T-helper 9 cell (primary cell): ENCODE measurements around the gene WAPL.
"Not testable (repeated sequence)": the region's sequence is repeated elsewhere in the genome, so short reads cannot be mapped to it uniquely, and the experiment has no call there.

Experiments used
- DNase-seq: peaks from one replicate; pipeline ENCODE4 v3.0.0-alpha.2; 2020
- total RNA-seq, 2 donors: gene quantifications; one replicate each; lab custom pipeline; 2026; lab: John Stamatoyannopoulos, UW

The WAPL gene, protein sequence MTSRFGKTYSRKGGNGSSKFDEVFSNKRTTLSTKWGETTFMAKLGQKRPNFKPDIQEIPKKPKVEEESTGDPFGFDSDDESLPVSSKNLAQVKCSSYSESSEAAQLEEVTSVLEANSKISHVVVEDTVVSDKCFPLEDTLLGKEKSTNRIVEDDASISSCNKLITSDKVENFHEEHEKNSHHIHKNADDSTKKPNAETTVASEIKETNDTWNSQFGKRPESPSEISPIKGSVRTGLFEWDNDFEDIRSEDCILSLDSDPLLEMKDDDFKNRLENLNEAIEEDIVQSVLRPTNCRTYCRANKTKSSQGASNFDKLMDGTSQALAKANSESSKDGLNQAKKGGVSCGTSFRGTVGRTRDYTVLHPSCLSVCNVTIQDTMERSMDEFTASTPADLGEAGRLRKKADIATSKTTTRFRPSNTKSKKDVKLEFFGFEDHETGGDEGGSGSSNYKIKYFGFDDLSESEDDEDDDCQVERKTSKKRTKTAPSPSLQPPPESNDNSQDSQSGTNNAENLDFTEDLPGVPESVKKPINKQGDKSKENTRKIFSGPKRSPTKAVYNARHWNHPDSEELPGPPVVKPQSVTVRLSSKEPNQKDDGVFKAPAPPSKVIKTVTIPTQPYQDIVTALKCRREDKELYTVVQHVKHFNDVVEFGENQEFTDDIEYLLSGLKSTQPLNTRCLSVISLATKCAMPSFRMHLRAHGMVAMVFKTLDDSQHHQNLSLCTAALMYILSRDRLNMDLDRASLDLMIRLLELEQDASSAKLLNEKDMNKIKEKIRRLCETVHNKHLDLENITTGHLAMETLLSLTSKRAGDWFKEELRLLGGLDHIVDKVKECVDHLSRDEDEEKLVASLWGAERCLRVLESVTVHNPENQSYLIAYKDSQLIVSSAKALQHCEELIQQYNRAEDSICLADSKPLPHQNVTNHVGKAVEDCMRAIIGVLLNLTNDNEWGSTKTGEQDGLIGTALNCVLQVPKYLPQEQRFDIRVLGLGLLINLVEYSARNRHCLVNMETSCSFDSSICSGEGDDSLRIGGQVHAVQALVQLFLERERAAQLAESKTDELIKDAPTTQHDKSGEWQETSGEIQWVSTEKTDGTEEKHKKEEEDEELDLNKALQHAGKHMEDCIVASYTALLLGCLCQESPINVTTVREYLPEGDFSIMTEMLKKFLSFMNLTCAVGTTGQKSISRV (N-terminal part only)
- 157 to 255 reads per million in 2 donors for total RNA-seq

DNA sequence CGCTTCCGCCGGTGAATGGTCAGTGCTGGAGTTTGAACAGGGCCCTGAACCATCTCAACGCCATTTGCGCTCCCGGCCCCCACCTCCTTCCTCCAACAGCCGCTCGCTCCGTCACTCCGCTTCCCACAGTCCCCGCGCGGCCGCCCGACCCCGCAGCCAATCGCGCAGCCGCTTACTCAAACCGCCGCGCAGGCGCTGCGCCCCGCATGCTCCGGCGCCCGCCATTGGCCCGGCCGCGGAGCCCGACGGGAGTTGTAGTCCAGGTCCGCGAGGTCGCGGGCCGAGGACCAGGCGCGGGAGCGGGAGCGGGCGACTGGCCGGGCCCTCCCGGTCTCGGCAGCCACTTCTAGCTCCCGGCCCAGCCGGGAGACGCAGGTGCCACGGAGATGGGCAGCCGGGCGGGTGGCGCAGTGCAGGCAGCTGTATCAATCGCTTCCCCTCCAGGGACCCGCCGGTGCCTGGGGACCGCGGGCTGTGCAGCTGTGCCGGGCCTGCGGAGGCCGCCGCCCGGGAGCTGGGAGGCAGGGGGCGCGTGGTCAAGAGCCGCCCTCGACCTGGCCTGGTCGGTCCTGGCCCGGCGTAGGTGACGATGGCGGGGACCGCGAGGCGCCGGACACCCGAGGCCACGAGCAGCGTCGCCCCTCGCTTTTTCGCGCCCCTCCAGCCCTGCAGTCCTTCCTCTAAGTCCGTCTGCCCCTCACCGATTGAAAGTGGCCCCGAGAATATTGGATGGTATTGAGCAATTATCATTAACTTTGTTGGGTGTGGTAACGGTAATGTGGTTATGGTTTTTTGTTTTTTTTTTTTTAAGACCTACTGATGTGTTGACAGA, at the start of gene WAPL:
Gene WAPL, minus strand, starts transcription at position 115 of the 832 bp plus-strand sequence. CDS start 3,723 bp downstream, outside the sequence.
- DNase-seq, result peak; percentile 95

- no peak for DNase-seq
Observed at GRCh38 chr10:86569335-86569734, 47.7 kb upstream of the WAPL start.

GRCh38 chr10:86566518-86566917, 44.9 kb upstream of the WAPL start:
- DNase-seq, result not testable (repeated sequence)

- not testable (repeated sequence) for DNase-seq
Observed at GRCh38 chr10:86563338-86563737, 41.7 kb upstream of the WAPL start.

DNA sequence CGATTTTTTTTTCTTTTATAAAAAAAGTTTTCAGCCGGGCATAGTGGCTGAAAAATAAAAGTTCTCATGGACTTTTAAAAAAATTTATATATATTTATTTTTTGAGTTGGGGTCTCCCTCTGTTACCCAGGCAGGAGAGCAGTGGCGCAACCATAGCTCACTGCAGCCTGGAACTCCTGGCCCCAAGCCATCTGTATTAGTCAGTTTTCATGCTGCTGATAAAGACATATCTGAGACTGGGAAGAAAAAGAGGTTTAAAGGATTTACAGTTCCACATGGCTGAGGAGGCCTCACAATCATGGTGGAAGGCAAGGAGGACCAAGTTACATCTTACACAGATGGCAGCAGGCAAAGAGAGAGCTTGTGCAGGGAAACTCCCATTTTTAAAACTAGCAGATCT, 37.1 kb upstream of the WAPL start:
- DNase-seq, result not testable (repeated sequence)

GRCh38 chr10:86556933-86557649, 35.5 kb upstream of the WAPL start:
- DNase-seq, result no peak

- DNase-seq, result no peak
Observed at GRCh38 chr10:86556532-86556931, 34.9 kb upstream of the WAPL start.

- DNase-seq, result no peak
Observed at GRCh38 chr10:86553639-86554038, 32.0 kb upstream of the WAPL start.

GRCh38 chr10:86553213-86553612, 31.6 kb upstream of the WAPL start:
- no peak for DNase-seq

DNA sequence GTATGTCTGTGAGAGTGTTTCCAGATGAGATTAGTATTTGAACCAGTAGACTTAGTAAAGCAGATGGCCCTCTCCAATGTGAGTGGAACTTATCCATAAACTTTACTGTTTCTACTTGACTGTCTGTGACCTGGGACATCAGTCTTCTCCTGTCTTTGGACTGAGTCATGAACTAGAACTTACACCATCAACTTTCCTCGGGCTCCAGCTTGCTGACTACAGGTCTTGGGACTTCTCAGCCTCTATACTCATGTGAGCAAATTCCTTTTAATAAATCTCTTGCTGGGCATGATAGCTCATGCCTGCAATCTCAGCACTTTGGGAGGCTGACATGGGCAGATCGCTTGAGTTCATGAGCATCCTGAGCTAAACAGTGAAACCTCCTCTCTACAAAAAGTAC, 25.7 kb upstream of the WAPL start:
- no peak for DNase-seq

- no peak for DNase-seq
Observed at GRCh38 chr10:86545101-86545500, 23.5 kb upstream of the WAPL start.

DNA sequence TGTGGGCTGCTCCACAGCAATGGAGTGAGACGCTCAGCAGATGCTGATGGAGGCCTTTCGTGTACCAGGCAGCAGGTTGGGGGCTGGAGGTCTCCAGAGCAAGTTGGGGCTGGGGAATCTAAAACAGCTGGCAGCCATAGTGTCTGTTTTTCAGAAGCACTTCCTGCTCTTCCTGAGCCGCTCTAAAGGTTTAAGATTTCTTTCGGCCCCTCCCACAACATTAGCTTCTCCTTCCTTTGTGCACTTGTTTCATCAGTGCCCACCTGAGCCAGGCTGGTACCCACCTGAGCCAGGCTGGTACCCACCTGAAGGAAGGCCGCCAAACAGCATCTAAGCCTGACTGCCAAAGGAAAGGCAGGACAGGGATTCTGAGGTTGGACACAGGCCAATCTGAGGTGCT, 18.4 kb upstream of the WAPL start:
- no peak for DNase-seq

DNA sequence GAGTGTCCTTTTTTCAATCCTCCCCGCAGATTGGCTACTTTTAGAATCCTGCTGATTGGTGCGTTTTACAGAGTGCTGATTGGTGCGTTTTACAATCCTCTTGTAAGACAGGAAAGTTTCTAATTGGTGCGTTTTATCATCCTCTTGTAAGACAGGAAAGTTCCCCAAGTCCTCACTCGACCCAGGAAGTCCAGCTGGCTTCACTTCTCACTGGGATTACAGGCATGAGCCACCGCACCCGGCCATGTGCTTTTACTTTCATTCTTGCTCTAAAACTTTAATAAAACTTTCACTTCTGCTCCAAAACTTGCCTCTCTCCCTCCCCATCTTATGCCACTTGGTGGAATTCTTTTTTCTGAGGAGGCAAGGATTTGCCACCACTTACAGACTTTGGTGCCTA, 17.0 kb upstream of the WAPL start:
- DNase-seq, result no peak

DNA sequence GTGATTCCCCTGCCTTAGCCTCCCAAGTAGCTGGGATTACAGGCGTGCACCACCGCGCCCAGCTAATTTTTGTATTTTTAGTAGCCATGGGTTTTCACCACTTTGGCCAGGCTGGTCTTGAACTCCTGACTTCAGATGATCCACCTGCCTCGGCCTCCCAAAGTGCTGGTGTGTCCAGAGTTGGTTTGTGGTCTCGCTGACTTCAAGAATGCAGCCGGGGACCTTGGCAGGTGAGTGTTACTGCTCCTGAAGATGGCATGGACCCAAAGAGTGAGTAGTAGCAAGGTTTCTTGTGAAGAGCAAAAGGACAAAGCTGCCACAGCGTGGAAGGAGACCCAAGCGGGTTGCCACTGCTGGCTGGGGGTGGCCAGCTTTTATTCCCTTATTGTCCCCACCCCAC, 16.4 kb upstream of the WAPL start:
- DNase-seq, result not testable (repeated sequence)

GRCh38 chr10:86536294-86536861, 14.8 kb upstream of the WAPL start:
- peak; percentile 32 for DNase-seq

GRCh38 chr10:86535132-86535882, 13.7 kb upstream of the WAPL start:
- DNase-seq, result peak; percentile 22

- DNase-seq, result no peak
Observed at GRCh38 chr10:86533328-86533727, 11.7 kb upstream of the WAPL start.

GRCh38 chr10:86528736-86529135, 7.1 kb upstream of the WAPL start:
- DNase-seq, result not testable (repeated sequence)

- DNase-seq, result no peak
Observed at GRCh38 chr10:86526606-86527005, 5.0 kb upstream of the WAPL start.

- DNase-seq, result not testable (repeated sequence)
Observed at GRCh38 chr10:86525713-86526112, 4.1 kb upstream of the WAPL start.
